ENCODE data around the gene ARHGAP40. TPM values are rescaled to one million over a fixed set of nuclear protein-coding genes. Genes with fewer than 3 reads are reported as not detected.

ARHGAP40 gene
- total and polyA plus RNA-seq, 2 of the 8 experiments (the other 6 are each of a cell fraction or from before 2014, with no cell fraction given): 0.74 to 1.4 TPM

GRCh38 chr20:38564680-38565079 lies 36.9 kb upstream of the ARHGAP40 start:
- ChIA-PET CTCF (ENCODE audit: partially characterized antibody) (interaction anchor here (0.8 kb wide), 1 partner anchor 22 kb away, joined by 3 read pairs; no protein-coding TSS in a partner anchor), POLR2A (ENCODE audit: partially characterized antibody) (no interaction called here)
- H3K36me3 ChIP-seq (ENCODE audit: control insufficient read depth in 2 of 4, insufficient read depth in 4 of 4, low read length in 3 of 4): peaks cover 0 to 9% (median 3%) of the 10 kb centered on the region in 4 experiments; a peak in 4 of 8 replicates
- WGBS, 2 experiments (ENCODE audit: extremely low coverage in 1 of 2, insufficient coverage in 1 of 2, insufficient read length in 1 of 2, insufficient replicate concordance in 2 of 2, low coverage in 1 of 2, low lambda C conversion rate in 2 of 2, missing lambda C conversion rate in 1 of 2): 100% methylated on average over 1 of the region's 1 CpG; no CpG with 5 or more reads in 1 of the 2 experiments
- H3K4me1 ChIP-seq (replicated peaks in 1 of 4; ENCODE audit: control insufficient read depth in 3 of 4, insufficient read depth in 4 of 4, low read length in 3 of 4): no peaks in the 10 kb centered on the region
- H3K23me2 ChIP-seq (ENCODE audit: low read depth, low read length): no peaks in the 10 kb centered on the region
- H2AK5ac ChIP-seq (ENCODE audit: low read depth, low read length): no peak overlapping the region
- H2BK5ac ChIP-seq (ENCODE audit: low read depth, low read length): no peak overlapping the region
- H2BK20ac ChIP-seq (ENCODE audit: low read length): no peak overlapping the region
- no peak overlapping the region for H4K91ac ChIP-seq (replicated peaks; ENCODE audit: insufficient read length, low read length)
- H2BK15ac ChIP-seq (ENCODE audit: low read length): no peak overlapping the region
- no peak overlapping the region for H3K23ac ChIP-seq (ENCODE audit: insufficient read length)
- H3K4me3 ChIP-seq (ENCODE audit: extremely low read depth in 1 of 4, insufficient read depth in 2 of 4, low read depth in 3 of 4, low read length in 4 of 4): no peak overlapping the region
- no peak overlapping the region for H2BK120ac ChIP-seq (replicated peaks; ENCODE audit: low read depth, low read length)
- TF ChIP-seq SUZ12 (IDR thresholded peaks at IDR 0.05; ENCODE audit: low read length): no peak
- TF ChIP-seq NANOG (IDR thresholded peaks at IDR 0.05; ENCODE audit: insufficient read depth, low read depth, low read length, poor library complexity, severe bottlenecking): no peak
- H3K56ac ChIP-seq (replicated peaks; ENCODE audit: insufficient read length, low read depth, low read length): no peak overlapping the region
- H4K20me1 ChIP-seq (replicated peaks in 1 of 2; ENCODE audit: control insufficient read depth in 1 of 2, insufficient read depth in 2 of 2, low read length in 2 of 2): no peaks in the 10 kb centered on the region
- no peak overlapping the region for H2BK12ac ChIP-seq (ENCODE audit: low read depth, low read length)
- no peaks in the 10 kb centered on the region for H3K79me2 ChIP-seq (ENCODE audit: control insufficient read depth in 1 of 2, insufficient read depth in 2 of 2, low read length in 2 of 2)
- H4K5ac ChIP-seq (ENCODE audit: insufficient read length, low read depth, low read length): no peak overlapping the region
- H3K14ac ChIP-seq (ENCODE audit: insufficient read length): no peak overlapping the region
- FAIRE-seq (no peak), DNase-seq (ENCODE audit: low read depth in 1 of 2, low spot score in 2 of 2) (no peak)
- H3K4me2 ChIP-seq (ENCODE audit: insufficient read depth in 1 of 2, low read depth in 2 of 2, low read length in 2 of 2): no peak overlapping the region
- H3K27me3 ChIP-seq (replicated peaks in 1 of 4; ENCODE audit: control insufficient read depth in 3 of 4, extremely low read depth in 1 of 4, insufficient read depth in 3 of 4, low read length in 3 of 4): no peaks in the 10 kb centered on the region
- H3K9me3 ChIP-seq (ENCODE audit: insufficient read depth in 2 of 2, low read depth in 1 of 2, low read length in 1 of 2): no peaks in the 10 kb centered on the region
- H2AFZ ChIP-seq (ENCODE audit: low read length): no peak overlapping the region
- H3K27ac ChIP-seq (ENCODE audit: low read depth, low read length): no peak overlapping the region
- no peaks in the 10 kb centered on the region for H3K79me1 ChIP-seq (ENCODE audit: low read depth, low read length)
- H3K18ac ChIP-seq (ENCODE audit: extremely low read depth, low read length): no peak overlapping the region
- H3K4ac ChIP-seq (replicated peaks; ENCODE audit: insufficient read length, low read depth, low read length): no peak overlapping the region
- no peak overlapping the region for H4K8ac ChIP-seq (ENCODE audit: extremely low read depth, insufficient read depth, low read length)
- no peak overlapping the region for H3K9ac ChIP-seq (replicated peaks in 1 of 4; ENCODE audit: extremely low read depth in 1 of 4, low read depth in 3 of 4, low read length in 3 of 4)

All from H1 (cell line).